NCI-H1105 treated with DMSO at 0.1 percent for 48 hours (cell line): ENCODE measurements around the gene KNCN.

Experiments
- DNase-seq: peaks from one replicate; lab custom pipeline; 2025; lab: John Stamatoyannopoulos, UW

The KNCN gene

GRCh38 chr1:46497665-46498064, 53.8 kb downstream of the KNCN start:
- DNase-seq, result no peak

GRCh38 chr1:46497020-46497419, 54.4 kb downstream of the KNCN start:
- no peak for DNase-seq

GRCh38 chr1:46496505-46496904, 54.9 kb downstream of the KNCN start:
- no peak for DNase-seq

- DNase-seq, result no peak
Observed at GRCh38 chr1:46495778-46496177, 55.7 kb downstream of the KNCN start.
